Right lobe of liver (tissue), 4 donors: Measurements from ENCODE around the gene RRAGD.

Experiments used
- CTCF ChIP-seq, 4 donors: fragments of 200-600 bp in 3 of 4; fragments of 450-650 bp in 1 of 4; IDR thresholded peaks; one replicate each; pipeline versions ENCODE4 v1.5.1 to v1.8.0; 2016 to 2022; ENCODE audit warnings: antibody characterized with exemption in 4 of 4, mild to moderate bottlenecking in 2 of 4
- POLR2A ChIP-seq: fragments of 450-650 bp; IDR thresholded peaks from one replicate; pipeline ENCODE4 v1.6.1; 2017; ENCODE audit warnings: antibody characterized with exemption, mild to moderate bottlenecking
- donor health status: DM: no; HTN: no; CAD: no.
- donor health status: DM: no; HTN: no; CAD: no.
- donor health status: DM: no; HTN: yes; CAD: no.

GRCh38 chr6:89414215-89414614 lies 2.1 kb upstream of the RRAGD start:
- TF ChIP-seq CTCF (IDR thresholded peaks at IDR 0.05) = no peak
- no peak for TF ChIP-seq POLR2A
